H1 (cell line): ENCODE results near the gene ITM2A. TPM values are rescaled to one million over a fixed set of nuclear protein-coding genes. Genes with fewer than 3 reads are reported as not detected.

Experiments
- EP300 ChIP-seq, 2 experiments: IDR thresholded peaks; 1 replicate in 1 of 2; 2 replicates in 1 of 2; pipeline ENCODE4 v1.6.1; 2011 to 2012; ENCODE audit warnings: low read depth in 2 of 2, low read length in 2 of 2, mild to moderate bottlenecking in 2 of 2, borderline replicate concordance in 1 of 2, inconsistent platforms in 1 of 2, moderate library complexity in 1 of 2
- polyA plus RNA-seq, 7 experiments: library from polyadenylated mRNA; depleted of rRNA in 3 of 7; stranded (reverse) in 5 of 7; unstranded in 2 of 7; fragments of >200 nt in 5 of 7; fragments of 200-250 nt in 2 of 7; gene quantifications; 1 replicate in 5 of 7; 2 replicates in 1 of 7; 4 replicates in 1 of 7; pipeline versions ENCODE4 v1.2.1 to v1.2.3, GENCODE V29; 2011 to 2013; ENCODE audit warnings: missing spikeins in 2 of 7, mixed read lengths in 2 of 7
- total RNA-seq: library from RNA; stranded (reverse); fragmentation: NEBNext Ultra II Directional; extraction: Animal tissue kit (Norgen Biotek cat#: 25700); gene quantifications from 2 replicates; pipeline ENCODE4 v1.2.1, GENCODE V29; 2021

The ITM2A gene
- total and polyA plus RNA-seq, 2 of the 8 experiments (the other 6 are each of a cell fraction or from before 2014, with no cell fraction given) = 35.7 to 52.0 TPM

DNA sequence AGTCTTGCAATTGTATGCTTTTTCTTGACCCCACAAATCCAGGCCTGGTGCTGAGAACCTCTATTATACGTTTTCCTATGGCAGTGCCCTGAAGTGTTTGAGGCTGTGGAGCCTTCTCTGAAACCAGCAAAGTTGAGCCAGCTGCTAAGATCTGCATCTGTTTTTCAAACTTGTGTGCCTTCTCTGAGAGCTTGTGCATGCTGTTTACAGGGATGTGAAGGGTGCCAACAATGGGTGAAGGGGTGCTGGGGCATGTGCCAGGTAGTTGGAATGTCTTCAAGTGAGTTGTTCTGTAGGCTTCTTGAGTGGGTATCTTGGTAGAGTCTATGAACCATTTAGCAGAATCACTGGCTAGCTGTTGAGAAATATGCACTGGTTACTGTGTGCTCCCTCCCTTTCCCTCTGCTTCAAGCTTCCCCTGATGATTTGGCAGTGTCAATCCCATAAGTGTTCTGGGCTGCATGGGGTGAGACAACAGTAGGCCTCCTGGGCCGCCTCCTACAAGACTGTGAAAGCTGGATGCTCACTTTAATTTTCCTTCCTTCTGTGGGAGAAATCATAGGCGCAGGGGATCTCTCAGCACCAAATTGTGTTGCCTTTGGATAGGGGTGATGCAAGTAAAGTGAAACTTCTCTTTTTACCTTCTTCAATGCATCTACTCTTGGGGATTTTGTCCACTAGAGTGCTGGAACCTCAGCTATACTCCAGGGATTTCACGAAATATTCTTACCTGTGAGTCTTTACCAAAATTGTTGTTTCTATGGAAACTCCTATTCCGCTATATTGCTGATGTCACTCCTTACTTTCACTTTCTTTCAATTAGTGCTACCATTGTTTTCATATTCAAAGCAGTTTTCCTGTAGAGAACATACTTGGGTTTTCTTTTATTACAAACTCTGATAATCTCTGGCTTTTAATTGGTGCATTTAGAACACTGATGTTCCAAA lies 30.0 kb downstream of the ITM2A start (continued):
- TF ChIP-seq EP300 (IDR thresholded peaks at IDR 0.05; ENCODE audit: borderline replicate concordance in 1 of 2, low read depth in 2 of 2, low read length in 2 of 2) = no peak
